ENCODE data around the gene MAMDC2. TPM values are rescaled to one million over a fixed set of nuclear protein-coding genes. Genes with fewer than 3 reads are reported as not detected.

MAMDC2 gene
- total and polyA plus RNA-seq, 2 of the 8 experiments (the other 6 are each of a cell fraction or from before 2014, with no cell fraction given) = 6.1 to 15.4 TPM

GRCh38 chr9:70085241-70085640, 41.6 kb downstream of the MAMDC2 start:
- Histone ChIP-seq H2AFZ (ENCODE audit: low read length) (no peak overlapping the region), H3K23me2 (ENCODE audit: low read depth, low read length) (no peaks in the 10 kb centered on the region), H3K9me3 (ENCODE audit: insufficient read depth in 2 of 2, low read depth in 1 of 2, low read length in 1 of 2) (no peaks in the 10 kb centered on the region), H3K27me3 (replicated peaks in 1 of 4; ENCODE audit: control insufficient read depth in 3 of 4, extremely low read depth in 1 of 4, insufficient read depth in 3 of 4, low read length in 3 of 4) (no peaks in the 10 kb centered on the region), H3K18ac (ENCODE audit: extremely low read depth, low read length) (no peak overlapping the region), H2BK120ac (replicated peaks; ENCODE audit: low read depth, low read length) (no peak overlapping the region), H3K36me3 (ENCODE audit: control insufficient read depth in 2 of 4, insufficient read depth in 4 of 4, low read length in 3 of 4) (no peaks in the 10 kb centered on the region), H4K91ac (replicated peaks; ENCODE audit: insufficient read length, low read length) (no peak overlapping the region), H4K8ac (ENCODE audit: extremely low read depth, insufficient read depth, low read length) (no peak overlapping the region), H3K23ac (ENCODE audit: insufficient read length) (no peak overlapping the region), H2BK20ac (ENCODE audit: low read length) (no peak overlapping the region), H3K79me2 (ENCODE audit: control insufficient read depth in 1 of 2, insufficient read depth in 2 of 2, low read length in 2 of 2) (no peaks in the 10 kb centered on the region), H2BK15ac (ENCODE audit: low read length) (no peak overlapping the region), H3K4me3 (ENCODE audit: extremely low read depth in 1 of 4, insufficient read depth in 2 of 4, low read depth in 3 of 4, low read length in 4 of 4) (no peak overlapping the region), H2BK12ac (ENCODE audit: low read depth, low read length) (no peak overlapping the region), H3K56ac (replicated peaks; ENCODE audit: insufficient read length, low read depth, low read length) (no peak overlapping the region), H2AK5ac (ENCODE audit: low read depth, low read length) (no peak overlapping the region), H2BK5ac (ENCODE audit: low read depth, low read length) (no peak overlapping the region), H3K4me1 (replicated peaks in 1 of 4; ENCODE audit: control insufficient read depth in 3 of 4, insufficient read depth in 4 of 4, low read length in 3 of 4) (peaks cover 0 to 2% (median 0%) of the 10 kb centered on the region in 4 experiments; a peak in 1 of 7 replicates), H3K4me2 (ENCODE audit: insufficient read depth in 1 of 2, low read depth in 2 of 2, low read length in 2 of 2) (no peak overlapping the region), H3K4ac (replicated peaks; ENCODE audit: insufficient read length, low read depth, low read length) (no peak overlapping the region), H4K5ac (ENCODE audit: insufficient read length, low read depth, low read length) (no peak overlapping the region), H3K79me1 (ENCODE audit: low read depth, low read length) (no peaks in the 10 kb centered on the region), H4K20me1 (replicated peaks in 1 of 2; ENCODE audit: control insufficient read depth in 1 of 2, insufficient read depth in 2 of 2, low read length in 2 of 2) (peaks cover 0 to 2% of the 10 kb centered on the region in 2 experiments), H3K14ac (ENCODE audit: insufficient read length) (no peak overlapping the region), H3K9ac (replicated peaks in 1 of 4; ENCODE audit: extremely low read depth in 1 of 4, low read depth in 3 of 4, low read length in 3 of 4) (no peak overlapping the region), H3K27ac (ENCODE audit: low read depth, low read length) (no peak overlapping the region)
- CTCF ChIA-PET (ENCODE audit: partially characterized antibody) = interaction anchor here (0.7 to 2.7 kb wide), 8 partner anchors 12 to 113 kb away, joined by 3 to 13 read pairs (median 5); no protein-coding TSS in a partner anchor
- POLR2A ChIA-PET (ENCODE audit: partially characterized antibody) = interaction anchor here (1.1 kb wide), 1 partner anchor 41 kb away, joined by 4 read pairs; the partner anchor contains the start of gene MAMDC2
- DNase-seq (ENCODE audit: low read depth in 1 of 2, low spot score in 2 of 2) (no peak), FAIRE-seq (peak; percentile 7)
- 85% methylated on average over 4 of the region's 4 CpGs; no CpG with 5 or more reads in 1 of the 2 experiments for WGBS, 2 experiments (ENCODE audit: extremely low coverage in 1 of 2, insufficient coverage in 1 of 2, insufficient read length in 1 of 2, insufficient replicate concordance in 2 of 2, low coverage in 1 of 2, low lambda C conversion rate in 2 of 2, missing lambda C conversion rate in 1 of 2)
- TF ChIP-seq RNF2 (IDR thresholded peaks at IDR 0.05; ENCODE audit: borderline replicate concordance, low read depth, low read length, missing control alignments, poor library complexity, severe bottlenecking) (no peak), BCL11A (IDR thresholded peaks at IDR 0.05; ENCODE audit: low read depth in 2 of 2, low read length in 2 of 2) (no peak), RFX5 (IDR thresholded peaks at IDR 0.05; ENCODE audit: borderline replicate concordance, low read depth, low read length) (no peak), YY1 (IDR thresholded peaks at IDR 0.05; ENCODE audit: low read depth, low read length) (no peak), ATF2 (IDR thresholded peaks at IDR 0.05; ENCODE audit: low read length) (no peak), HDAC6 (IDR thresholded peaks at IDR 0.05; ENCODE audit: low read depth, low read length) (no peak), SIN3A (conservative IDR thresholded peaks at IDR 0.05 in 1 of 2, IDR thresholded peaks at IDR 0.05 in 1 of 2; ENCODE audit: low read depth in 1 of 2, low read length in 2 of 2) (0 out of 4 replicates have a peak, but pooled peaks of 1 of the 2 experiments have one; percentile 56), PHF8 (conservative IDR thresholded peaks at IDR 0.05; ENCODE audit: low read depth, low read length) (no peak), CBX5 (IDR thresholded peaks at IDR 0.05; ENCODE audit: low read depth, low read length) (no peak)

Data from H1 (cell line).